ENCODE results near the gene CDC42BPG. TPM values are rescaled to one million over a fixed set of nuclear protein-coding genes. Genes with fewer than 3 reads are reported as not detected.

CDC42BPG gene
- total and polyA plus RNA-seq, 11 donors = 0.12 to 0.50 (median 0.20) TPM; not detected in 1

DNA sequence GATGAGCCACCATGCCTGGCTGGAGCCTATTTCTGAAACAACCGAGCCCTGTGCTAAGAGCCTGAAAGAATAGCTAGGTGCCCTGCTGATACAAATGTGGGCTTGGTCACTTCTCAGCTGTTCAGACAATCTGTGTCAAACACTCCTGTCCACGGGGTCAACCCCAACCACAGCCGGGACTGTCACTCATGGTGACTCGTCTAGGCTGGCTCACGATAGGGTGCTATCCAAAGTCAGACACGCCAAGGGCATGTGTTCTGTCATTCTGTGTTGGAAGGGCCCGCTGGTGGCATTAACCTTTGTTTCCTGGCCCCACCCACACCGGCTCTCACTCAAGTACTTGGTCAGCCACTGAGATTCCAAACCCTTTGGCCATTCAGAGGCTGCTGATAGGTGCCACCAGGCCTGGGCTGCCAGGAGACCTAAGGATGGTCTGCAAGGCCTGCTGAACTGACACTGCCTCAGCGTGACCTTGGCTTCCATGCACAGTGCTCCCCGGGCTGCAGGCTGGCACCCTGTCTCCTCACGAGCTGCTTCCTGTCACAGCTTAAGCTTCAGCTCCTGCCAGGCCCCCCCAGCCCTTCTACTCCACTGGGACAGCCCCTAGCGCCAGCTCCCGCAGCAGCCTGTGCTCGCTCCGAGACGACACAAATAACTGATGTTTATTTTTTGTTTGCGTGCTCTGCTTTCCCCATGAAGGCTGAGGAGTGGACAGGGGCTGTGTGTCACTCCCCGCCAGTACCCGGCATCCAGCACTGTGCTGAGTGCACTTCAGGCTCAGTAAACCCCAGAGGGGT, 14.2 kb upstream of the CDC42BPG start:
- WGBS, 4 donors = 28 to 45% (median 36%) methylated on average over 17 to 19 of the region's 19 CpGs
- DNase-seq (peak in 4 of 5 donors; percentile 67 to 86 (median 76)), ATAC-seq (peak; percentile 49 to 71 (median 66))
- intact Hi-C loops (cut with DNase I) = loop anchor here in 1 of 10 donors (10.0 kb wide), 1 partner anchor 256 kb away; the partner anchor contains the start of genes TM7SF2 and ZNHIT2
- no peak for TF ChIP-seq POLR2A (IDR thresholded peaks at IDR 0.05)
- TF ChIP-seq, protein P1, sequence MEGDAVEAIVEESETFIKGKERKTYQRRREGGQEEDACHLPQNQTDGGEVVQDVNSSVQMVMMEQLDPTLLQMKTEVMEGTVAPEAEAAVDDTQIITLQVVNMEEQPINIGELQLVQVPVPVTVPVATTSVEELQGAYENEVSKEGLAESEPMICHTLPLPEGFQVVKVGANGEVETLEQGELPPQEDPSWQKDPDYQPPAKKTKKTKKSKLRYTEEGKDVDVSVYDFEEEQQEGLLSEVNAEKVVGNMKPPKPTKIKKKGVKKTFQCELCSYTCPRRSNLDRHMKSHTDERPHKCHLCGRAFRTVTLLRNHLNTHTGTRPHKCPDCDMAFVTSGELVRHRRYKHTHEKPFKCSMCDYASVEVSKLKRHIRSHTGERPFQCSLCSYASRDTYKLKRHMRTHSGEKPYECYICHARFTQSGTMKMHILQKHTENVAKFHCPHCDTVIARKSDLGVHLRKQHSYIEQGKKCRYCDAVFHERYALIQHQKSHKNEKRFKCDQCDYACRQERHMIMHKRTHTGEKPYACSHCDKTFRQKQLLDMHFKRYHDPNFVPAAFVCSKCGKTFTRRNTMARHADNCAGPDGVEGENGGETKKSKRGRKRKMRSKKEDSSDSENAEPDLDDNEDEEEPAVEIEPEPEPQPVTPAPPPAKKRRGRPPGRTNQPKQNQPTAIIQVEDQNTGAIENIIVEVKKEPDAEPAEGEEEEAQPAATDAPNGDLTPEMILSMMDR (IDR thresholded peaks at IDR 0.05) = no peak
- H3K4me3 ChIP-seq = peak overlapping the region in 1 of 12 donors; percentile 31
- peaks cover 49 to 100% (median 89%) of the 10 kb centered on the region in 12 donors for H3K4me1 ChIP-seq
- H3K9me3 ChIP-seq = no peaks in the 10 kb centered on the region
- H3K27ac ChIP-seq = peak overlapping the region; percentile 72 to 93 (median 86)
- peaks cover 0 to 54% (median 35%) of the 10 kb centered on the region in 9 donors for H3K36me3 ChIP-seq
- no peaks in the 10 kb centered on the region for H3K27me3 ChIP-seq

DNA sequence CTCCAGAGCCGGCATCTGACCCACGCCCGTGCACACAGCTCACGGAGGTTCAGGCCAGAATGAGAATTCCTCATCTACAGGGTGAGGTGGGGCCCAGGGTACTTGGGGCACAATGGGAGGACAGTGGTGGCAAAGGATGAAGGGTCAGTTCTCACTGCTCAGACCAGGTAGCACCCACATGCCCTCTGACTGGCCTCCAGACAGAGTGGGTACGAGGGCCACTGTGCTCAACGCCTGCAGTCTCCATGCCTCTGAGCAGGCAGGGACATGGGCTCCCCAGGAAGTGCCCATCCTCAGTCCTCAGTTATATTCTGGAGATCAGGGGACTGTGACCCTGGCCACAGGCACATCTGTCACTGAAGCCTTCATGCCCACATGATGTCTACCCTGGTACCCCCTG, 13.0 kb upstream of the CDC42BPG start:
- Histone ChIP-seq H3K4me1 (peaks cover 40 to 100% (median 87%) of the 10 kb centered on the region in 12 donors), H3K36me3 (peaks cover 0 to 65% (median 42%) of the 10 kb centered on the region in 9 donors), H3K4me3 (no peak overlapping the region), H3K27me3 (no peaks in the 10 kb centered on the region), H3K9me3 (no peaks in the 10 kb centered on the region), H3K27ac (peak overlapping the region in 11 of 12 donors; percentile 82 to 93 (median 89))
- ATAC-seq = no peak
- TF ChIP-seq, protein P1 (IDR thresholded peaks at IDR 0.05) = no peak
- DNase-seq = no peak
- 86 to 97% (median 96%) methylated on average over 6 of the region's 6 CpGs for WGBS, 4 donors
- intact Hi-C loops (cut with DNase I) = loop anchor here in 1 of 10 donors (10.0 kb wide), 1 partner anchor 257 kb away; the partner anchor contains the start of genes TM7SF2 and ZNHIT2

DNA sequence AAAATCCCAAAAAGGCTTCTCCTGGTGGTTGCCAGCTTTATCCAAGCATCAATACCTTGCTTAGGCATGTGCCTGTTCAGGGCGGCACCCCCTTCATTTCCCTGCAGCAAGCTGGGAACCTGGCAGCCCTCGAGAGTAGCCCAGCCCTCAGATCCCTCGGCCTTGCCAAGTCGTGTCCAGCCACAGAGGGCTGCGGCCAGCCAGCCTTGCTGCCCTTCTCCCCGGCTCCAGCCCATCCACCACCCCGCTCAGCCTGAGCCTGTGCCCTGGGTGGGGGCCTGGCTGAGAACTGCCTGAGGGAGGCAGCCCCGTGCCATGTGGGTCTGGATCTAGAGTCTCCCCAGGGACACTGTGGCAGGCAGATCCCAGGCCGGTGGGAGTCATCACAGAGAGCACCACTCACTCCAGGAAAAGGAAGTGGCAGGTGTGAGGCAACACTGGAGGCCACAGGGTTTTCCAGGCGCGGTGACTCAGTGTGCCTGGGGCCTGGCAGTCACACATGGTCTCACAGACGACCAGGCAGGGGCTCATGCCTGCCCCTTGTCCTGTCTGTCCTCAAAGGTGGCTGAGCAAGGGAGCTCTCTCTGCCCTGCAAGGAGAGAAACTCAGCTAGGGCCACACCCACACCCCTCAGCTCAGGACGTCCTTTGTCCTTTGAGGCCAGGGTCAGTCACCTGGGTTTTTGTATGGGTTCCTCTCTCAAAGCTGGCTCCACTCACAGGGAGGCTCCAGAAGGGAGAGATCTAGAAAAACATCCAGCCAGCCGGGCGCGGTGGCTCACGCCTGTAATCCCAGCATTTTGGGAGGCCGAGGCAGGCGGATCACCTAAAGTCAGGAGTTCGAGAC, 12.2 kb upstream of the CDC42BPG start:
- no peaks in the 10 kb centered on the region for H3K9me3 ChIP-seq
- no peak overlapping the region for H3K4me3 ChIP-seq
- peak overlapping the region; percentile 13 to 93 (median 88) for H3K27ac ChIP-seq
- peak in 1 of 5 donors; percentile 86 for DNase-seq
- peaks cover 41 to 100% (median 85%) of the 10 kb centered on the region in 12 donors for H3K4me1 ChIP-seq
- TF ChIP-seq, protein P1 (IDR thresholded peaks at IDR 0.05) = no peak
- no peak for TF ChIP-seq POLR2A (IDR thresholded peaks at IDR 0.05)
- peak; percentile 8 to 33 (median 21) for ATAC-seq
- peaks cover 0 to 74% (median 42%) of the 10 kb centered on the region in 9 donors for H3K36me3 ChIP-seq
- intact Hi-C loops (cut with DNase I) = loop anchor here in 1 of 10 donors (10.0 kb wide), 1 partner anchor 258 kb away; the partner anchor contains the start of genes TM7SF2 and ZNHIT2
- no peaks in the 10 kb centered on the region for H3K27me3 ChIP-seq
- 49 to 72% (median 62%) methylated on average over 18 to 20 of the region's 20 CpGs for WGBS, 4 donors

All from heart left ventricle (tissue), 16 donors.